Inflammatory macrophage treated with lipopolysaccharide for 1 hour (primary cell): Measurements from ENCODE around the gene GTPBP3.

Source experiments
- DNase-seq, 2 donors: peaks; one replicate each; pipeline ENCODE4 v3.0.0-alpha.2; 2020 to 2022

GTPBP3 gene

GRCh38 chr19:17327654-17328516 is 9.5 kb upstream of the GTPBP3 start:
- peak; percentile 19 to 36 for DNase-seq

- no peak for DNase-seq
Measured at GRCh38 chr19:17328517-17329365, 8.6 kb upstream of the GTPBP3 start.

DNA sequence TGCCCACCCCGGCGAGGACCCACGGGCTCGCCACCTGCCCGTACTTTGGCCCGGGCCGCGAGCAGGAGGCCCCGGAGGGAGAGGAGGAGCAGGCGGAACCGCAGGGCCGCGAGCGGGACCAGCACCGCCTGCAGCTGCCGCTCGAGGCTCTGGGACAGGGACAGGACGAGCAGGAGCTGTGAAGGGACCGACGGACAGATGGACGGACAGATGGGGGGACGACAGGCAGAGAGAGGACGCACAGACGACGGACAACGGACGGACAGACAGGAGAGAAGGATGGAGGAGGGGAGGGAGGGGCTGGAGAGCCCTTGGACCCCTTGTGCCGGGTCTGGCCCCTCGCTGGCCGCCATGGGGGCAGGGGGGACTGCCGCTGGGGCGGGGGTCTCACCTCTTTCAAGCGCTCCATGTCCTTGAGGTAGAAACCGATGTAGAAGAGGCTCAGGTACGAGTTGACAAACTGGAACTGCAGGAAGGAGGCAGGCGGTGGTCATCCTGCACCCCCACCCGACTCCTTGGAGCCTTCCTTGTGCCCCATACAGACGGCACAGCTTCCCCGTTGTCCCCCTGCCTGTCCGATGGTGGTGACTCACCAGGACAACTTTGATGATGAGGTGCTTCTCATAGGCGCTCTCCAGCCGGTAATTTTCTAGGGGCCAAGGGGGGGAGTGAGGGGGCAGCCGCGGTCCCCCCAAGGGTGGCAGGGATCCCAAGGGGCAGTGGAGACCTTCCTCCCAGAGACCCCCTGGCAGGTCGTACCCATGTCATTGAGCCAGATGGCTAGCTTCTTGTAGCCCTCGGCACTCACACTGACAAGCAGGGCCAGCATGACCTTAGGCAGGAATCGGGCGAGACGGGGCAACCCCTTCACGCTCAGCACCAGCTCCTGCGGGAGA is 7.7 kb upstream of the GTPBP3 start:
- no peak for DNase-seq

DNA sequence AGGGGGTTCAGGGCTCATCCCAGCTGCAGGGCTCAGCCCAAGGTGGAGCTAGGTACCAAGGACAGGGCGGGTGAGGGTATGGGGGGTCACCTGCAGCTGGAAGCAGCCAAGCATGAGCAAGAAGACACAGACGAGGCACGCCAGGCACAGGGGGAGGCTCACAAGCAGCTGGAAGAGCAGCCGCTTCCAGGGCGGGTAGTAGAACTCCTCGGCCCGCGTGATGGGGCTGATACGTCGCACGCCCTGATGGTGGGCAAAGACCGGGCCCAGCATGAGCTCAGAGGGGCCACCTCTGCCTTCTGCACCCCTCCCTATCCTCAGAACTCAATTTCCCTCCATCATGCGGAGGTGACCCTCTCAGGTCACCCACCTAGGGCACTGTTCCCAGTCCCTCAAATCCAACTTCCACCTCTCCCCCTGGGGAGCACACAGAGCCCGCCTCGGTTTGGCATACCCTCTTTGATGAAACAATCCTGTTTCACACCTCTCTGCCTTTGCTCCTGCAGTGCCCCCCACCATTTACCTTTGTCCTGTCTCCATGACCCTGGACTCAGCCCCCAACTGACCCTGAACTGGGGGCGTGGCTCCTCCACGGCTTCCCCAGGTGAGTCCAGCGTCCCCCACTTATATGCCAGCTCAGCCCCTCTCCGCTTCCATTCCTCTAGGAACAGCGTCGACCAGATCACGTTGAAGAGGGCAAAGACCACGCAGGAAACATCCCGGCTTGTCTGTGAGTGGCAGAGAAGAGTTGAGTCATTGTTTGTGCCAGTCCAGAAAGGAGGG is 6.9 kb upstream of the GTPBP3 start:
- DNase-seq = no peak

DNA sequence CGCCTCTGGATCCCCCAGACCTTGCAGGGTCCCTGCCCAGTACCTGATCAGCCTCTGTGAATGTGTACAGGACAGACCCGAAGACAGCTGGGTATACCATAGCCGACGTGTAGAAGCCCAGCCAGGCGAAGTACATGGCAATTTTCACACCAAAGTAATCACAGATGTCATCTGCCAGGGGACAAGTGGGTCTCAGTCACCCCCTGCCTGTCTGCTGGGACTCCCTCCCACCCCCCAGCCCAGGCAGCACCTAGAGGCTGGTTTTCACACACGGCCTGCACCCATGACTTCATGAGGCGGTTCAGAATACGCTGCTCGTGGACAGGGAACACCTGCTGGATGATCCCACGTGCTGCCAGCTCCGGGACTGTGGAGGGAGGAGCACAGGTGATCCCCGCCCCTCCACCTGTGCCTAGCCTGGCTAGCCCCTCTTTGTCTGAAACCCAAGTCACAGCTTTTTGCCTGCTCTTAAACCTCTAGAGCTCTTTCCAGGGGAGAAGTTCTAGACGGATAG is 6.3 kb upstream of the GTPBP3 start:
- no peak for DNase-seq

- no peak for DNase-seq
Measured at GRCh38 chr19:17332360-17332676, 5.0 kb upstream of the GTPBP3 start.

DNA sequence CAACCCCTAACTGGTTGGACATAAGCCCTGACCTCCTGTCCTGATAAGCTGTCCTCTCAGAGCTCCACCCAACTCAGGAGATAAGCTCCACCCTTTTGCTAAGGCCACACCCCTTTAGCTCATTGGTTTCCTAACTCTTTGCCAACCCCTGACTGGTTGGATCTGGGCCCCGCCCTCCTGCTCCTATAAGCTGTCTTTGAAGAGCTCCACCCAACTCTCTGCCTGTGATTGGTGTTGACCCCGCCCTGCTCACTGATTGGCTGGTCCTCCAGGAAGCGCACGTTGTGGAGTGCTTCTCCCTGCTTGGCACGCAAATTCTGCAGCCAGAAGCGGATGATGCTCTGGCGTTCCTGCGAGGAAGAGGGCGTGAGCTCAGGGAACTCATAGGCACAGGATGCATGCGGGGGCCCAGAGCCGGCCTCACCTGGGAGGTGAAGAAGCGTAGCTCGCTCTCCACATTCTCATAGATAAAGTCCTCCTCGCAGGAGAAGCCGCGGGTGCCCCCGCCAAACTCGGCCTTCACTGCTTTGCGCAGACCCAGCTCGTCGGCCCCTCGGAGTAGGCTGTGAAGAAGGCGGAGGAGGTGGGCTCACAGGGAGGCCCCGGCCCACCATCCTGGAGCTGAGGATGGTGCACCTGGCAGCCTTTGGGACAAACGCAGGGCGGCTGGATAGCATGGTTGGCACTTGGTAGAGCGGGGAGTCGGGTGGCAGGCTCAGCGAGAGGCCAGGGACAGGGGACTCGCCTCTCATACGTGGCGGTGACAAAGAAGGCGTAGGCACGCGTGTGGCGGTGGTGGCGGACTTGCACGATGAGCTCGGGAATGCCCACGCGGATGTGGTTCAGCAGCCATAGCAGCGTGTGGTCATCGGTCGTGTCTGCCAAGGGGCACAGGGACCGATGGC is 4.4 kb upstream of the GTPBP3 start:
- DNase-seq = peak; percentile 59 to 63

GRCh38 chr19:17333611-17334413 is 3.5 kb upstream of the GTPBP3 start:
- peak; percentile 59 to 68 for DNase-seq

GRCh38 chr19:17334414-17335409 is 2.6 kb upstream of the GTPBP3 start, which contains the start of gene ANO8:
Gene ANO8 (minus strand): TSS chr19:17334855. CDS start chr19:17334670, 185 bp downstream.
- DNase-seq = peak; percentile 93 to 99

DNA sequence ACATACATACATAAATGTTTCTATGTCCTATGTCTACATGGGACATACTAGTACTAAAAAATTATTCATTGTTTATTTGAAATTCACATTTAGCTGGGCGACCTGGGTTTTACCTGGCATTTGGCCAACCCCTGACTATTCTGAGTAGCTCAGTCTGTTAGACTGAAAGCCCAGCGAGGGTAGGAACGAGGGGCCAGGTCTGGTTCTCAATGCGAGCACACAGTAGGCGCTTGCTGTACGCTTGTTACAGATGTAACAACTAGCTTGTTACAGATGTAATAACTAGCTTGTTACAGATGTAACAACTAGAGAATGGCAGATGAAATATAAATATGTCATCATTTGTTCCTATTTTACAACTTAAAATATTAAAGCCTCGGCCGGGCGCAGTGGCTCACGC is 1.8 kb upstream of the GTPBP3 start:
- DNase-seq = no peak

DNA sequence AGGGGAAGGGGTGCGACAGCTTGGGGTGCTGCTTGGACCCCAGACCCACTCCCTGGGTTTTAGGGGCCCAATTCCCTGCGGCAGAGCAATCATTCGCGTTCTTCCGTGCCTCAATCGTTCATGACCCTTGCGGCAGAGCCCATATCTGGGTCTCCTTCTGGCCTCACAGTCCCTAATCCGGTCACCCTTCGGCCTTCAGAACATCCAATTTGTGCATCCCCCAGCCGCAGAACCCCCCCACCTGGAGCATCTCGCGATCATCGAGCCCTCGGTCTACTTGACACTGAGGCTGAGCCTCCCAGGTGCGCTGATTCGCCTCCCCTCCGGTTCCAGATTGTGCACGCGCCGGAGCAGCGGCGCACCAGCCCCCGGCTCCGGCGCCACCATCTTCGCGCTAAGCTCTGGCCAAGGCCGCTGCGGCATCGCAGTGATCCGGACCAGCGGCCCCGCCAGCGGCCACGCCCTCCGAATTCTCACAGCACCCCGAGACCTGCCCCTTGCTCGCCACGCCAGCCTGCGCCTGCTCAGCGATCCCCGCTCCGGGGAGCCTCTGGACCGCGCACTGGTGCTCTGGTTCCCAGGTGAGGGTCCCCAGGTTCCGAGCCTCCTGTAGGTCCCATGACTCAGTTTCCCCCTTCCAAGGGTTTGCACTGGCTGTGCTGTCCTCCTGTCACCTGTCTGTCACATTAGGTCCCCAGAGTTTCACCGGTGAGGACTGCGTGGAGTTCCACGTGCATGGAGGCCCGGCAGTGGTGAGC is 501 bp downstream of the GTPBP3 start:
- DNase-seq = no peak

DNA sequence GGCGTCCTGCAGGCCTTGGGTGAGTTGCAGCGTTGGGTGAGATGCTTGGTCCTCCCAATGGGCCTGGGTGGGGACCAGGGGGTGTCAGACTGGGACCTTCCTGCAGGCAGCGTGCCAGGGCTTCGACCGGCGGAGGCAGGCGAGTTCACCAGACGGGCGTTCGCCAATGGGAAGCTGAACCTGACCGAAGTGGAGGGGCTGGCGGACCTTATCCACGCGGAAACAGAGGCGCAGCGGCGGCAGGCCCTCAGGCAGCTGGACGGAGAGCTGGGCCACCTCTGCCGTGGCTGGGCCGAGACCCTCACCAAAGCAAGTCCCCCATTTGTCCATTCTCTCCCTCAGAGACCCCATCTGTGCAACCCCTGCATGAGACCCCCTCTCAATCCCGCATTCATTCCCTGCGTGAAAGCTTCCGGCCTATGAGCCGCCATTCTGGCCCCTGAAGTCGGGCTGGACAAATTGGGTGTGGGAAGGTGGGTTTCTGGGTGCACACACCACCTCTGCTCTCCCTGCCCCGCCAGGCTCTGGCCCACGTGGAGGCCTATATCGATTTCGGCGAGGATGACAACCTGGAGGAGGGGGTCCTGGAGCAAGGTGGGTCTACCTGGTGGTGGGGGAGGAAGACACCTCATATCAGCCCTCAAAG is 1.2 kb downstream of the GTPBP3 start:
- no peak for DNase-seq

DNA sequence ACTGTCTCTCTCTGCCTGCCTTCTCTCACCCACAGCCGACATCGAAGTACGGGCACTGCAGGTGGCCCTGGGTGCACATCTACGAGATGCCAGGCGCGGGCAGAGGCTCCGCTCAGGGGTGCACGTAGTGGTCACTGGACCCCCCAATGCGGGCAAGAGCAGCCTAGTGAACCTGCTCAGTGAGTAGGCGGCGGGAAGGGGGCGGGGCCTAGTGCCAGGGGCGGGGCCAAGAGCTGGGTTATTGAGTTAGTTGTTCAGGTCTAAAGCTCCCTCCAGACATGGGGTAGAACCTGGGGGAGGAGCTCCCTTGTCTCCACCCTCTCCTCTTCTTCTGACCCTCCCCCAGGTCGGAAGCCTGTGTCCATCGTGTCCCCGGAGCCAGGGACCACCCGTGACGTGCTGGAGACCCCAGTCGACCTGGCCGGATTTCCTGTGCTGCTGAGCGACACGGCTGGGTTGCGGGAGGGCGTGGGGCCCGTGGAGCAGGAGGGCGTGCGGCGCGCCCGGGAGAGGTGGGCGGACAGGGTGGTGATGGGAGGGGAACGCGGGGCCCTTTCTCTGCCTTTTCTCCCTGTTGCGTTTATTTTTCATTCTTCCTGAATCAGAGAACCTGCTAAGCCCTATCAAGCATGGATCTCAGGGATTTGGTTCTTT is 1.9 kb downstream of the GTPBP3 start:
- no peak for DNase-seq

DNA sequence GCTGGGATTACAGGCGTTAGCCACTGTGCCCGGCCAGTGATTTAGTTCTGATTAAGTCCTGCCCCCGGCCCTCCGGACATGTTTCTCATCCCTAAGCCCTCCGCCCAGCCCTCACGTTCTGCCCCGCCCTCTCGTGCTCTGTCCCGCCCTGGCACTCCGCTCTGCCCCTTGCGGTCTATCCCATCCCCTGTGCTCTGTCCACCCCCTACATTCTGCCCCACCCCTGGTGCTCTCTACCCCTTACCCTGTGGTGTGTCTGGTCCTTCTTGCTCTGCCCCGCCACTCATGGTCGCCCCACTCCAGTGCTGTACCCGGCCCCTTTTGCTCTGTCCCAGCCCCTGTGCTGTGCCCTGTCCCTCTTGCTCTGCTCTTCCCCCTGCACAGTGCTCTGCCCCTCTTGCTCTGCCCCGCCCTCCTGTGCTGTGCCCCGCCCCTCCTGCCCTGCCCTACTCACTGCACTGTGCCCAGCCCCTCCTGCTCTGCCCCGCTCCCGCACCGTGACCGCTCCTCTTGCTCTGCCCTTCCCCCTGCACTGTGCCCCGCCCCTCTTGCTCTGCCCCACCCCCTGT is 3.0 kb downstream of the GTPBP3 start:
- DNase-seq = no peak

- DNase-seq = peak; percentile 31 to 42
Measured at GRCh38 chr19:17340871-17341357, 3.6 kb downstream of the GTPBP3 start.

DNA sequence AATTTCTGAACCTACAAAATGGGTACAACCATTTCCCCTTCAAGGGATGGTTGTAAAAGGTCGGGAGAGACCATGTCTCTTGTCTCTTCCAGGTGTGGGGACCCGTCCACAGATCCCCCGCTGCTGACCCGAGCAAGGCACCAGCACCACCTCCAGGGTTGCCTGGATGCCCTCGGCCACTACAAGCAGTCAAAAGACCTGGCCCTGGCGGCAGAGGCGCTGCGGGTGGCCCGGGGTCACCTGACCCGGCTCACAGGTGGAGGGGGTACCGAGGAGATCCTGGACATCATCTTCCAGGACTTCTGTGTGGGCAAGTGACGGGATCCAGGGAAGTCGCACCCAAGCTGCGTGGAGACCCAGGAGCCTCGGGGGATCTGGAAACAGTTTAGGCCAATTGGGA is 4.0 kb downstream of the GTPBP3 start:
- DNase-seq = no peak
